Renal pelvis (tissue), 12 donors: ENCODE measurements around the gene TSPAN7. TPM values are rescaled to one million over a fixed set of nuclear protein-coding genes. Genes with fewer than 3 reads are reported as not detected.

Experiments
- DNase-seq: peaks from one replicate; pipeline ENCODE4 v3.0.0-alpha.2; 2013
- long read RNA-seq, 16 experiments: transcript quantifications; one replicate each; lab custom pipeline, GENCODE V29; 2026
- polyA plus RNA-seq, 3 donors: library from polyadenylated mRNA; unstranded; fragments of 120-200 nt; gene quantifications; one replicate each; pipeline ENCODE4 v1.2.1, GENCODE V29; 2013; ENCODE audit not compliant: insufficient read length in 3 of 3

Gene TSPAN7, protein sequence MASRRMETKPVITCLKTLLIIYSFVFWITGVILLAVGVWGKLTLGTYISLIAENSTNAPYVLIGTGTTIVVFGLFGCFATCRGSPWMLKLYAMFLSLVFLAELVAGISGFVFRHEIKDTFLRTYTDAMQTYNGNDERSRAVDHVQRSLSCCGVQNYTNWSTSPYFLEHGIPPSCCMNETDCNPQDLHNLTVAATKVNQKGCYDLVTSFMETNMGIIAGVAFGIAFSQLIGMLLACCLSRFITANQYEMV
- polyA plus RNA-seq: 10 to 100 TPM; 37.0 to 46.8 (median 46.6) TPM
- long read RNA-seq, donor 1, transcript TSPAN7-202 (8 exons, 1,909 nt): major isoform, 10 of 10 reads
- long read RNA-seq, donor 1, partial matches to known transcripts: 0 of 10 reads
- long read RNA-seq, donor 1, other reads (novel, unspliced or antisense): 0 of 10 reads
- long read RNA-seq, donor 2, transcript TSPAN7-202 (8 exons, 1,909 nt): major isoform, 18 of 21 reads
- long read RNA-seq, donor 2, partial matches to known transcripts: 0 of 21 reads
- long read RNA-seq, donor 2, other reads (novel, unspliced or antisense): 0 of 21 reads
- long read RNA-seq, donor 3, transcript TSPAN7-202 (8 exons, 1,909 nt): major isoform, 29 of 32 reads
- long read RNA-seq, donor 3, partial matches to known transcripts: 0 of 32 reads
- long read RNA-seq, donor 3, other reads (novel, unspliced or antisense): 0 of 32 reads
- long read RNA-seq, donor 4, transcript TSPAN7-202 (8 exons, 1,909 nt): major isoform, 30 of 31 reads
- long read RNA-seq, donor 4, partial matches to known transcripts: 0 of 31 reads
- long read RNA-seq, donor 4, other reads (novel, unspliced or antisense): 0 of 31 reads
- long read RNA-seq, donor 5, transcript TSPAN7-202 (8 exons, 1,909 nt): major isoform, 5 of 11 reads
- long read RNA-seq, donor 5, partial matches to known transcripts: 5 of 11 reads
- long read RNA-seq, donor 5, other reads (novel, unspliced or antisense): 0 of 11 reads
- long read RNA-seq, donor 6, transcript TSPAN7-202 (8 exons, 1,909 nt): major isoform, 12 of 14 reads
- long read RNA-seq, donor 6, partial matches to known transcripts: 0 of 14 reads
- long read RNA-seq, donor 6, other reads (novel, unspliced or antisense): 0 of 14 reads
- long read RNA-seq, donor 7, transcript TSPAN7-202 (8 exons, 1,909 nt): major isoform, 18 of 37 reads
- long read RNA-seq, donor 7, partial matches to known transcripts: 19 of 37 reads
- long read RNA-seq, donor 7, other reads (novel, unspliced or antisense): 0 of 37 reads
- long read RNA-seq, donor 8, transcript TSPAN7-202 (8 exons, 1,909 nt): major isoform, 10 of 10 reads
- long read RNA-seq, donor 8, partial matches to known transcripts: 0 of 10 reads
- long read RNA-seq, donor 8, other reads (novel, unspliced or antisense): 0 of 10 reads
- long read RNA-seq, donor 9, transcript TSPAN7-202 (8 exons, 1,909 nt): major isoform, 21 of 39 reads
- long read RNA-seq, donor 9, partial matches to known transcripts: 15 of 39 reads
- long read RNA-seq, donor 9, other reads (novel, unspliced or antisense): 0 of 39 reads
- long read RNA-seq, donor 10, transcript TSPAN7-202 (8 exons, 1,909 nt): major isoform, 7 of 23 reads
- long read RNA-seq, donor 10, partial matches to known transcripts: 14 of 23 reads
- long read RNA-seq, donor 10, other reads (novel, unspliced or antisense): 0 of 23 reads
- long read RNA-seq, donor 11, transcript TSPAN7-202 (8 exons, 1,909 nt): major isoform, 17 of 32 reads
- long read RNA-seq, donor 11, transcript TSPAN7-203 (7 exons, 1,683 nt): minor isoform, 5 of 32 reads
- long read RNA-seq, donor 11, partial matches to known transcripts: 10 of 32 reads
- long read RNA-seq, donor 11, other reads (novel, unspliced or antisense): 0 of 32 reads
- long read RNA-seq, donor 12, transcript TSPAN7-202 (8 exons, 1,909 nt): major isoform, 23 of 36 reads
- long read RNA-seq, donor 12, partial matches to known transcripts: 10 of 36 reads
- long read RNA-seq, donor 12, other reads (novel, unspliced or antisense): 0 of 36 reads
- long read RNA-seq, donor 13, transcript TSPAN7-202 (8 exons, 1,909 nt): major isoform, 11 of 26 reads
- long read RNA-seq, donor 13, partial matches to known transcripts: 11 of 26 reads
- long read RNA-seq, donor 13, other reads (novel, unspliced or antisense): 0 of 26 reads
- long read RNA-seq, donor 14, transcript TSPAN7-202 (8 exons, 1,909 nt): major isoform, 31 of 70 reads
- long read RNA-seq, donor 14, transcript TSPAN7-203 (7 exons, 1,683 nt): minor isoform, 6 of 70 reads
- long read RNA-seq, donor 14, partial matches to known transcripts: 33 of 70 reads
- long read RNA-seq, donor 14, other reads (novel, unspliced or antisense): 0 of 70 reads
- long read RNA-seq, donor 15, transcript TSPAN7-202 (8 exons, 1,909 nt): major isoform, 22 of 23 reads
- long read RNA-seq, donor 15, partial matches to known transcripts: 0 of 23 reads
- long read RNA-seq, donor 15, other reads (novel, unspliced or antisense): 0 of 23 reads
- long read RNA-seq, donor 16, transcript TSPAN7-202 (8 exons, 1,909 nt): major isoform, 16 of 21 reads
- long read RNA-seq, donor 16, transcript TSPAN7-203 (7 exons, 1,683 nt): minor isoform, 5 of 21 reads
- long read RNA-seq, donor 16, partial matches to known transcripts: 0 of 21 reads
- long read RNA-seq, donor 16, other reads (novel, unspliced or antisense): 0 of 21 reads

DNA sequence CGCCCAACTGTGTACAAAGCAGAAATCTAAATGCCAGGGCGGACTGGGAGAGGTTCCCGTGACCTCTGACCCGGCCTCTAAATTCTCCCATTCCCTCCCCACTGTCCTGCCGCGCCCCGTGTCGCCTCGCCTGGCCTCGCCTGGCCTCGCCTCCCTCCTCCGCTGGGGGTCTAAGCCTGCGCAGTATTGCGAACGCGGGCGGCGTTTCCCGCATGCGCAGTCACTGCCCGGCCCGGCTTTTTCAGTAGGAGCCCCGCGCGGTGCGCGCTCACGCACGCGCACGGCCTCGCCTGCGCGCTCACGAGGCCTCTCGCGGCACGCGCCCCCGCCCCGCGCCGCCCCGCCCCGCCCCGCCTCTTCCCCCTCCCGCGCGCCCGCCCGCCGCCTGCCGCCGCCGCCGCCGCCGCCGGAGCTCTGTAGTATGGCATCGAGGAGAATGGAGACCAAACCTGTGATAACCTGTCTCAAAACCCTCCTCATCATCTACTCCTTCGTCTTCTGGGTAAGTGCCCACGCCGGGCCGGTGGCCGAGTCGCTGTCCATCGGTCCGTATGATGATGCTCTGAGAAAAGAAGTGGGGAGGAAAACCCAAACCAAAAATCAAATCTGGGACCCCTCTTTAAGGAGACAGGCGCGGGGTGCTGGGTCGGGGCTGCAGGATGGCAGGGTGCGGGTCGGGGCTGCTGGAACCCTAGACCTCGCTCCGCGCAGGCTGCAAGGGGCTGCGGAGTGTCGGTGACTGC lies at the start of gene TSPAN7:
Gene TSPAN7 (plus strand): TSS at position 417 of the 743 bp plus-strand sequence. CDS start 5 bp downstream, at position 422.
- DNase-seq: peak; percentile 65

DNA sequence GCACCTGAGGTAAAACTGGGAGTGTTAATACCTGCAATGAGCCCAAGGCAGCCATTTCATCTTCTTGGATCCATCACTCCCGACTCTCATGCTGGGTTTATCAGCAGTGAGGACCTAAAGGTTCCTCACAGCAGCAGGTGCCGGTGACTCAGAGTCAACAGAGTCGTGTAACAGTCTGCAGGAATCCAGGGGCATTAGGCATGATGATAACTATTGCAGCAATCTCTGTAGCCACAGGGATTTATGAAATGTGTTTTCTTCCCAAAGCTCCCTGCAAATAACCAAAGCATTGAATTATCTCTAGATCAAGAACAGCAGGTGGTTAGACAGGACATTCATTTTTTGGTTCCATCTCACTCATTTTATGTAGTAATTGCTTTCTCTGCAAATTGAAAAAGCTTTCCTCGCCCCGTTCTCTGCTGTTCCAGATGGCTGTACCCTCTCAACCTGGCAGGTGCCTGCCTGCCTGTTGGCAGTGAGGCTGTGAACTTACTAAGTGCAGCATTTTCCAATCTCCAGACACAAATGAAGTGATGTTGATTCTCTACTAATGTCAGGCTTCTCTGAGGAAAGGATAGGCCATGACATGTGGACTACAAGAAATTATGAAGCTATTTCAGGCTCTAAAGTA lies 48.1 kb upstream of the TSPAN7 start:
- DNase-seq: no peak

DNA sequence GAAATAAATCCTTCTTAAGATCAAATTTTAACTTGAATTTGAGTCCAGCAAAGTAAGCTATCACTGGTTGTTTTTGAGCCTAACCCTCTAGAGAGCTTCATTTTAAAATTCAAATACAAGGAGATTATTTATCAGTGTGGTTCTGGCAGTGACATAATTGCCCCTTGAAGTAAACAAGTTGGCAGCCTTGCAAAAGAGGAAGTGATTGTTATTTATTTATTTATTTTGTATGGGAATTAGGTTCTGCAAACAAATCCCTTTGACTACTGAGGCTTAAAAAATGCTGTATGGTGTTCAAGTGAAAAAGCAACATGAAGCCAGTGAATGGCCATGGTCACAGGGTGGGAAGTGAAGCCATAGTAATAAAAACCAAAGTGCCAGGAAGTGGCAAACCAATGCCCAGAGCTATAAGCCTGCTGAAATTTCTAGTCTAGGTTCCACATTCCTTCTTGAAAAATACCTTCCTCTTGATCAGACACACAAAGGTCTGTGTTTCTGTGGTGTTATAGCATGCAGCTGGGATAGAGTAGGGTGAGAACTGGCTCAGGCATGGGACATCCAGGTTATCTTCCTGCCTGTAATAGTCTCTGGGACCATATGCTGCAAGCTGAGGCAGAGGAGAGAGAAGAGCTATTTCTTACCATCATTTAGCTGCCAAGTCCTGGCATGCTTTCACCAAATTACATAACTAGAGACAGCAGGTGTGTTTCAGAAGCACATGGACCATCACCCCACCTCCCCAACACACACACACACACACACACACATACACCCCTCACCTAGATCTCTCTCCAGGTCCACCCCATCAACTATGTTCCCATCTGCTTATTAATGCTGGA lies 47.1 kb upstream of the TSPAN7 start:
- DNase-seq: no peak

DNA sequence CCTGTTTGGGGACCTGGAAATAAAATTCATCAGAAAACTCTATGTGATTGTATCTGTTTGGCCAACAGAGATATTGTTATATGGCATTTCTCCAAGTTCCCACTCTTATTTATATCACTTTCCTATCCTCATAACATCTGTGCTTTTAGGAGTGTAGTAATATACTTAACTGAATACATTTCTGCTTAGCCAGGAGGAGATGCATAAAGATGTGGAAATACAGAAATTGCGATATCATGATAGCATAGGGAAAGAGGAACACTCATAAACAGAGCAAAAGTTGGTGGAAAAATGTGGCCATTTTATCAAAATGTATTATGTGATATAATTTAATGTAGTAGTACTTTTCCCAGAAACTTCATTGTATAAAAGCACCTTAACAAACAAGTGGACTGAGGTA lies 46.1 kb upstream of the TSPAN7 start:
- no peak for DNase-seq

DNA sequence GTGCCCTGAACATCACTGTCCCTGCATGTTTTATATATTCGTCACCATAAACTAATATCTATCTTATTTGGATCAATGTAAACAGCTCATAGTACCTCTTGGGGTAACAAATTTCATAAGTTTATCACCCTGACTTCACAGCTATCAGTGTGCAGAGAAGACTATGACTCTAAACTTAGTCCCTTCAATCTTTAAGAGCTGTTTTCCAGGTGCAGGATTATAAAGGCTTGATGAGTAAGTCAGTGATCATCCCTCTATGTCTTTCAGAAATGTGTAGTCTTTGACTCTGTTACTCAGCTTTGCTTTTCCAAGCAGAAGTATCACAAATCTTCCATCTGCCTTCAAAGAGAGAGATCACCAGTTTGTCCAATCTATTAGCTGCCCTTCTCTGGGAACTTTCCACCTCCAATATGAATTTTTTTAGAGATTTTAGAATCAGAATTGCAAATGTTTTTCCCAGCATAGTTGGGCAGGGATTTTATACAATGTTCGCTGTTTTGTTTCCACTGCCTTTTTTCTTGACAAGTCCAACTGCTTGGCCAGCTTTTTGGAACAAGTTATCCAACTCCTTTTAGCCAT lies 45.1 kb upstream of the TSPAN7 start:
- DNase-seq: no peak

DNA sequence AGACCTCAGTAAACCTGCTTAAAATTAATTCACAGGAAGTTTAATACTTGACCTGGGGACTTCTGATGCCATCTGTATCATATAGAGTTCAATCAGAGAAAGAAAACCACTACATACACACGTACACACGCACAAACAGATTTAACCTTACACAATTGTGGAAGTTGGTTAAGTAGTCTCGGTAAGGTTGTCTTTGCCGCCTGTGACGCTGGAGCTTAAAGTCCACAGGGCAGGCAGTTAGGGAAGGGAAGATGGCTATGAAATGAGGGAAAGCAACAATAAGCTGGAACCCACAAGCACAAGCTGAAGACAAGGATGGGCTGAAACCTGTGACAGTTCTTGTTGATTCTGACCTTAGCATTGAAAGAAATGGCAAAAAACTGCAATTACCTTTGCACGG lies 41.7 kb upstream of the TSPAN7 start:
- no peak for DNase-seq

DNA sequence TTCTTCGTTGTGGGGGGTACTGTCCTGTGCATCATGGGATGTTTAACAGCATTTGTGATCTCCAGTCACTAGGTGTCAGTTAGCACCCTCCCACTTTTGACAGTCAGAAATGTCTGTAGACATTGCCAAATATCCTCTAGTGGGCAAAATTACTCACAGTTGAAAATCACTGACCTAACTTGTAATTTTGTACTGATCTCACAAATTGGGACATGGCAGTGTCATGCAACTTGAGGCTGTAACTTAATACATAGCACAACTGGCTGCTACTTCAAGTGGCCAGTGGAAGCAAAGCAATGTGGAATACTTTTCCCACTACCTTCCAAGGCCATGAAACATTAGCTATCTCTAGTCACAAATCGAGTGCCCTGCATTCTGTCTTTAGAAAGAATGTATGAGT lies 23.2 kb upstream of the TSPAN7 start:
- no peak for DNase-seq

DNA sequence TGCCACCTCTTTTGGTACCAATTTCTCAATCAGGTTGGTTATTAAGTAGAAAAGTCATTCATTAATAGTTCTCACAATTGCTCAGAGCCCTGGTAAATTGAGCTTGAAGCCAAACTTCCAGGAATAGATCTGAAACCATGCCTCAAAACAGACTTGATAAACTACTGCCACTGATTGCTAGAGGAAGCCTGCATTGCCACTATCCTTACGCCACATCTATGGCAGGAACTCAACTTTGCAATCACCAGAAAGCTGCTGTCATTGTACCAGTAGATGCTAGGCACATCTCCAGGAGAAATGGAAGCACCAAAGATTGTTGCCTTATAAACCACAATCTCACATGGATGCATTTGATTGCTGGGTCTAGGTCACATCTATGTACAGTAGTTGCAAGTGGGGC lies 21.6 kb upstream of the TSPAN7 start:
- no peak for DNase-seq

DNA sequence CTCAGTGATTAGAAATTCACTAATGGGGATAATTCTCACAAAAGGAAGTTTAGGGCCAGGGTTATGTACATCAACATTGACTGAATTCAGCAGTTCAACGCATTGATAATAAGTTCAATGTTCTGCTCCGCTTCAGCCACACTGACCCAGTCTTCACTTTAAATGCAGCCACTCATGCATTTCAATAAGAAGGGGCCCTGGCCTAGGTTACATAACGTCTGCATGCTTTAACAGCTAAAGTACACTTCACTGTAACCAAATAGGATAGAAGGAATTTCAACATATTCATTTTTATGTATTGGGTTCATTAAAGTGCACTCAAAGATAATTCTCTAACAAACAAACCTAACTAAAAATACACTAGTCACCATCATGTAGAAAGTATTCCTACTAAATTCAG lies 12.8 kb upstream of the TSPAN7 start:
- no peak for DNase-seq

DNA sequence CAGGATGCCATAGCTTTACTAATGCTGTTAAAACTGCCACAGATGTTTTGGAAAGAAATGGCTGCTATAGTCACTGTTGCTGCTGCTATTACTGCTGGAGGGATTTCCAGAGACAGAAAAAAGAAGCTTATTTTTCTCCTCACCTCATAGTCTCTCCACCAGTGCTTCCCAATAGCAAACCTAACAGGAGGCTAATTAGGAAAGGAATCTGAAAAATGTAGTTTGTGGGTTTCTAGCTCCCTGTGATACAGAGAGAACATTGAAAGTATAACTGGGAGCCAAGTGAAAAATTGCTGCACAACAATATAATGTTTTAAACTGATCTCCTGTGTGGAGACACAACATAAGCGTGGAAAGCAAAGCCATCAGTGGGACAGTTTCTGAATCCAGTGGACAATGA lies 8.6 kb upstream of the TSPAN7 start:
- no peak for DNase-seq

DNA sequence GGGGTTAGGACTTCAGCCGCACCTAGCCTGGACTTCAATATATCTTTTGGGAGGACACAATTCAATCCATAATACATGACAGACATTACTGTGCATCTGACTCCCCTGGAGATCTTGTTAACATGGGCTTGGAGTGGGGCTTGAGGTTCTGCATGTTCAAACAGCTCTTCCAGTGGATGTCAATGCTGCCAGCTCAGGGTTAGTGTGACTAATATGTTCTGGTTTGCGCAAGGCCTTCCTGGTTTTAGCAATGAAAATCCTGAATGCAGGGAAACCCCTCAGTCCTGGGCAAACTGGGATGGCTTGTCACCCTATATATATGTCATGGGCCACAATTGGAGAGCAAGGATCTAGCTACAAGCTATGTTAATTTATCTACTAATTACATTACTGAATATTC lies 2.7 kb upstream of the TSPAN7 start:
- DNase-seq: no peak

DNA sequence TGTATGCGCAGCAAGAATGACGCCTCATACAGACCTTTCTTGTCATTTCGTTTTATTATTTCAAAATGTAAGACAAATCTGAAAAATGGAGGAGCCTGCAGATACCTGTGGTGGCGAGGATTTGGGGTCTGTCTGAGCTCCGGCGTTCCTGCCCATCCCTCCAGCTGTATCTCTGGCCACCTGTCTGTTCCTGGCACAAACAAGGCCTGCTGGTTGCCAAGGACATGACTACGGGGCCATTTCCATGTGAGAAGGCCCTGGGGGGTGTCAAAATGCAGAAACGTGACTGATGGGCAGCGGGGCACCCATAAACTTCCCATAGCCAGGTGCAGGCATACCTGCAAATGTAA lies 591 bp upstream of the TSPAN7 start:
- no peak for DNase-seq

DNA sequence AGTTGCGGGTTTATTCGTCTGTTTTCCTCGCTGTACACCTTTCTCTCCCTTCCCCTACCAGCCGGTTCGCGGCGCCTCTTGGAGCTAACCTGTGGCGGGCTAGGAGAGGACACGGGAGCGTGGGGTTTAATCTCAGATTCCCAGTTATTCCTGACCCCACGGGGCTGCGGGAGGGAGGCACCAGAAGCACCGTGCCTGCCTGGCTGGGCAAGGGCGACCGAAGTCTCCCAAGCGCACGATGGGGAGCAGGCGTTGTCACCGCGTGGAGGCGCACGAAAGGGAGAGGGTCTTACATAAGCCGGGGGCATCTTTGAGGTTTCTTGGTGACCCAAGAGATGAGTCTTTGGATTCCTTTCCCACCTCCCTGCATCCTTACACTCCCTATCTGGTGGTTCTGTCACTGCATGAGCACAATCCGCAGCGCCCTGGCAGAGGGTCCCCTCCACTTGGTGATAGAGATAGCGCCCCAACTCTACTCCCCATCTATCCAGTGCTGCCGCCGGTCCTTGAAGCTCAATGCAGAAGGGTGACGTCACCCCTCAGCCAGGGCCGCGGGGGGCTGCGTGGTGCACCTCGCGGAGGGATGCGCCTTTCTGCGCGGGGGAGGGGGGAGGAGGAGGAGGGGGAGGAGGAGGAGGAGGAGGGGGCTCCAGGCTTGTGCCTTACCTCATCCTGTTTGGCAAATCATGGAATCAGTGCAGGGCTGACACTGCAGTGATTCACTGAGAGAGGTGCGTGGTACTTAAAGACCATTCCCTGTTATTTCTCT lies 793 bp downstream of the TSPAN7 start:
- peak; percentile 11 for DNase-seq

DNA sequence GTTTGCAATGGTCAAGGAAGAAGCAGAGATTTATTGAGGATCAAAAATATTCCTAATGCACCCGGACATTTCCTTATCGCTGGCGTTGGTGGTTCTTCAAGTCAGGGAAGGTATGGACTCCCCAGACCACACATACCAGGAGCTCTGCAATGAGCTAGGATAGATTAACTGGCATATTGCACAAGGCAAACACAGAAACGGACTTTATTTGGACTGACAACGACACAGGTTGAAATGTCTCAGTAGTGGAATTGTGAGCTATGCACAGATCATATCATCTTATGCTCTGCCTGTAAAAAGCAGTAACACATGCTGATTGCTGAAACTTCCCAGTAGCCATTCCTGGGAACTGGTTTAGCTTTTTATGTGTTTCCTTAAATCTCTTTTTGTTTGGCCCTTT lies 1.7 kb downstream of the TSPAN7 start:
- no peak for DNase-seq

DNA sequence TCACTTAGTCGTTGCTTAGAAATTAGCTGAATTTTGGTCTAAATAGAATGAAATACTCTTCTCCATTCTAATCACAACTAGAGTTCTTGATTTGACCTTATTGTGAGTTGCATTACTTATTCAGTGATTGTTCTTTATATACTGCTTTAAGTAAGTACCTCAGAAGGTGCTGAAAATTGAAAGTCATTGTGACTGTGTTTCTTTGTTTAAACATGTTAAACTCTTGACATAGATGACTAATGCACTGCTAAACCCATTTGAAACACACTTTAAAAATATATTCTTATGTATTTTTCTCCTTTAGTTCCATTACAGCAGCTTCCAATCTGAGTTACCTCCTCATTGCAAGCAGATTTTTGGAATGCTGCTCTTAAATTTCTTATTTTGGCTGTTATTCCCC lies 9.1 kb downstream of the TSPAN7 start:
- DNase-seq: no peak

DNA sequence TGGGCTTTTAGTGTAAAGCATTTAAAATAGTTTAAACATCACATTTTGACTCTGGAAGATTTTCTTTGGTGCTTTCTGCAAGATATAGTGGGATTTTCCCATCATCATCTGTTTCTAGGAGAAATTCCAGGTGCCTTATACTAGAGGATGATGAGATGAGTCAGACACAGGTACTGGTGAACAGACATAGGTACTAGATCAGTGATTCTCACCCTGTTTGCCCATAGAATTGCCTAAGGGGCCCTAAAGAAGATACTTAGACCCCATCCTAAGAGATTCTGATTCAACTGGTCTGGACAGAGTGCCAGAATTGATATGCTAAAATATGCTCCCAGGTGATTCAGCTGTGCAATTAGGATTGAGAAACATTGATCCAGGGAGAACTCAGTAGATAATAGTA lies 9.7 kb downstream of the TSPAN7 start:
- no peak for DNase-seq
